ENCODE results near the gene GPATCH2L. TPM values are rescaled to one million over a fixed set of nuclear protein-coding genes. Genes with fewer than 3 reads are reported as not detected.

Gene GPATCH2L
- total and polyA plus RNA-seq, 2 donors (not counting 1 experiment from before 2014, with no cell fraction given): 19.4 to 50.5 TPM

DNA sequence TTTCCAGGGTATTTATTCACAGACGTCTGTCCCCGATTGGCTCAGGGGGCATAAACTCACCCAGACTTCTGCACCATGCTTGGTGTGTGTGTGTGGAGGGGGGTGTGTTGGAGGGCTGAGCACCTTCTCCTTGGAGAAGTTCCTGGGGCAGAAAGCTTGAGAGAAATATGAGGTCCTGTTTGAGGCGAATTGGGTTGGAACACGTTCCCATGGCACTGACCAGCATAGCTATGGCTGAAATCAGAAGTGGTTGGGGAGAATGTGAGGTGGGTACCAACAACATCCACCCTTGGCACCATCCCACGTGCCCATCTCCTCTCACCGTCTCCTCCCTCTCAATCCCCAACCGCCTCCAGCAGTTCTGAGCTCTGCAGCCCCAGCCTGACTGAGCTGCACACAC is 16.0 kb upstream of the GPATCH2L start:
- peaks cover 35% of the 10 kb centered on the region for H3K27me3 ChIP-seq (ENCODE audit: control insufficient read depth, insufficient read depth, low read length)

DNA sequence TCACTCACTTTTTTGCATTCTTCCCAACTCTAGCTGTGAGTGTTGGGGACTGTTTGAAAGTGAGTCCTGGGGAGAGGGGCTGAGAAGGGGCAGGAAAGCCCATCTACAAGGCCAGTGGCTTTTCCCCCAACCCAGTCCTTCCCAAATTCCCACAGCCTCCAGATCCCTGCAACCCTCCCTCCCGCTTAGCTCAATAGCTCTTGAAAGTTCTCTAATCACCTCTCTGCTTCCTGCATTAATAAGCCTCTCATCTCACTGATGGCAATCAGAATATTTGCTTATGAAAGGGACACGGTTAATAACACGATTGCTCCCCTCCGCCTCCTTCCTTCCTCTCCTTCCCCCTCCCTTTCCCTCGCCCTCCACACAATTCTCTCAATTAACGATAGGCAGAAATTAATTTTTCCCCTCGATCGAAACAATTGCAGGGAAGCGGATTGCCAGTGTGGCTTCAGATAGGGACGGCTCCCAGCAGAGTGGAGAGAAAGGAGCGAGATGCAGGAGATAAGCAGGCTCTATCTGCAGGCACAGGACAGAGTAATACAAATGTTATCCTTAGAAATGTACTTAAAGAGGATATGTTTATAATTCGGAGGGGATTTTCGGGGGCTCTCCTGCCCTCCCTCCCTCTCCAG is 15.1 kb upstream of the GPATCH2L start:
- Histone ChIP-seq H3K79me2 (ENCODE audit: control insufficient read depth, insufficient read depth, low read length) (no peaks in the 10 kb centered on the region), H3K27ac (ENCODE audit: insufficient read depth, low read length) (no peak overlapping the region), H2AFZ (ENCODE audit: low read length) (no peak overlapping the region), H3K4me1 (ENCODE audit: control insufficient read depth, extremely low read depth, insufficient read depth, low read length) (no peaks in the 10 kb centered on the region), H3K9me3 (ENCODE audit: control insufficient read depth, insufficient read depth, low read depth, low read length) (no peaks in the 10 kb centered on the region), H3K36me3 (ENCODE audit: control insufficient read depth, insufficient read depth, low read length) (no peaks in the 10 kb centered on the region), H3K9ac (ENCODE audit: insufficient read depth, low read length) (no peak overlapping the region), H4K20me1 (ENCODE audit: control insufficient read depth, extremely low read depth, insufficient read depth, low read length) (no peaks in the 10 kb centered on the region), H3K27me3 (ENCODE audit: control insufficient read depth, insufficient read depth, low read length) (peaks cover 33% of the 10 kb centered on the region), H3K4me2 (ENCODE audit: extremely low read depth, insufficient read depth, low read length) (no peak overlapping the region), H3K4me3 (replicated peaks in 1 of 4; ENCODE audit: control extremely low read depth in 1 of 4, insufficient read depth in 1 of 4, low read depth in 3 of 4, low read length in 4 of 4) (no peak overlapping the region)
- no peak for DNase-seq (ENCODE audit: low read depth in 2 of 2)
- TF ChIP-seq EZH2 (IDR thresholded peaks at IDR 0.05; ENCODE audit: low read length, missing control alignments): no peak
- TF ChIP-seq, protein P1, sequence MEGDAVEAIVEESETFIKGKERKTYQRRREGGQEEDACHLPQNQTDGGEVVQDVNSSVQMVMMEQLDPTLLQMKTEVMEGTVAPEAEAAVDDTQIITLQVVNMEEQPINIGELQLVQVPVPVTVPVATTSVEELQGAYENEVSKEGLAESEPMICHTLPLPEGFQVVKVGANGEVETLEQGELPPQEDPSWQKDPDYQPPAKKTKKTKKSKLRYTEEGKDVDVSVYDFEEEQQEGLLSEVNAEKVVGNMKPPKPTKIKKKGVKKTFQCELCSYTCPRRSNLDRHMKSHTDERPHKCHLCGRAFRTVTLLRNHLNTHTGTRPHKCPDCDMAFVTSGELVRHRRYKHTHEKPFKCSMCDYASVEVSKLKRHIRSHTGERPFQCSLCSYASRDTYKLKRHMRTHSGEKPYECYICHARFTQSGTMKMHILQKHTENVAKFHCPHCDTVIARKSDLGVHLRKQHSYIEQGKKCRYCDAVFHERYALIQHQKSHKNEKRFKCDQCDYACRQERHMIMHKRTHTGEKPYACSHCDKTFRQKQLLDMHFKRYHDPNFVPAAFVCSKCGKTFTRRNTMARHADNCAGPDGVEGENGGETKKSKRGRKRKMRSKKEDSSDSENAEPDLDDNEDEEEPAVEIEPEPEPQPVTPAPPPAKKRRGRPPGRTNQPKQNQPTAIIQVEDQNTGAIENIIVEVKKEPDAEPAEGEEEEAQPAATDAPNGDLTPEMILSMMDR (conservative IDR thresholded peaks at IDR 0.05 in 1 of 2, IDR thresholded peaks at IDR 0.05 in 1 of 2; ENCODE audit: low read depth in 1 of 2, low read length in 2 of 2): no peak

More for the DNA sequence above, 16.0 kb upstream of the GPATCH2L start:
- Histone ChIP-seq H3K4me1 (ENCODE audit: control insufficient read depth, extremely low read depth, insufficient read depth, low read length) (no peaks in the 10 kb centered on the region), H3K27ac (ENCODE audit: insufficient read depth, low read length) (no peak overlapping the region), H3K4me3 (replicated peaks in 1 of 4; ENCODE audit: control extremely low read depth in 1 of 4, insufficient read depth in 1 of 4, low read depth in 3 of 4, low read length in 4 of 4) (no peak overlapping the region), H3K79me2 (ENCODE audit: control insufficient read depth, insufficient read depth, low read length) (no peaks in the 10 kb centered on the region), H2AFZ (ENCODE audit: low read length) (no peak overlapping the region), H3K9ac (ENCODE audit: insufficient read depth, low read length) (no peak overlapping the region), H4K20me1 (ENCODE audit: control insufficient read depth, extremely low read depth, insufficient read depth, low read length) (no peaks in the 10 kb centered on the region), H3K4me2 (ENCODE audit: extremely low read depth, insufficient read depth, low read length) (no peak overlapping the region), H3K9me3 (ENCODE audit: control insufficient read depth, insufficient read depth, low read depth, low read length) (no peaks in the 10 kb centered on the region), H3K36me3 (ENCODE audit: control insufficient read depth, insufficient read depth, low read length) (no peaks in the 10 kb centered on the region)
- DNase-seq (ENCODE audit: low read depth in 2 of 2): no peak
- TF ChIP-seq, protein P1 (conservative IDR thresholded peaks at IDR 0.05 in 1 of 2, IDR thresholded peaks at IDR 0.05 in 1 of 2; ENCODE audit: low read depth in 1 of 2, low read length in 2 of 2): no peak
- TF ChIP-seq EZH2 (IDR thresholded peaks at IDR 0.05; ENCODE audit: low read length, missing control alignments): no peak

DNA sequence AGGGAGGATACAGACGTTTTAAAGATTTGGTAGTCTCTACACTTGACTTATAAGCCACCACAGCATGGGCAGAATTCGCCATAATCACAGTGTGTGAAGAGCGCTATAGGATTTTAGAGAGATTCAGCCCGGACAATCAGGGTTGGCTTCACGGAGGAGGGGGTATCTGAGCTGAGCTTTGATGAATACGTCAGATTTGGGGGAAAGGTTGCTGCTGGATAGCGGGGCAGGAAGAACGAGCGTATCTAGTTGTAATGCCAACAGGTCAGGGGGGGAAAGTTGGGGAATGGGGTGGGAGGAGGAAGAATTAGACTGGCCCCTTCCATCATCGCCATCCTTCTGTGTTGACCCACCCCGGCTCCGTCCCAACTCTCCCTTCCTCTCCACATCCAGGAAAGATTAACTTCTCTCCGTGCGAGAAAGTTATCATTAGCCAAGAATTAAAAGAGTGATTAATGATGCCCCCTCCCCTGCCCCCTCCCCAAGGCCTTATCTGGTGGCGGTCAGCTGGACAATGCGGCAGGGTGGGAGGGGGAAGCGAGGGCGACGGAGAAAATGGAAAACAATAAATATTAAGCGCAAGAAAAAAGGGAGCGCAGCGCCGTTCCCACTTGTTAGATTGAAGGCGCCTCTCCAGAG is 13.5 kb upstream of the GPATCH2L start:
- Histone ChIP-seq H3K36me3 (ENCODE audit: control insufficient read depth, insufficient read depth, low read length) (no peaks in the 10 kb centered on the region), H3K27me3 (ENCODE audit: control insufficient read depth, insufficient read depth, low read length) (peaks cover 28% of the 10 kb centered on the region), H2AFZ (ENCODE audit: low read length) (no peak overlapping the region), H3K4me3 (replicated peaks in 1 of 4; ENCODE audit: control extremely low read depth in 1 of 4, insufficient read depth in 1 of 4, low read depth in 3 of 4, low read length in 4 of 4) (peak overlapping the region in 1 of 4 experiments; percentile 14), H3K4me1 (ENCODE audit: control insufficient read depth, extremely low read depth, insufficient read depth, low read length) (no peaks in the 10 kb centered on the region), H3K9ac (ENCODE audit: insufficient read depth, low read length) (no peak overlapping the region), H4K20me1 (ENCODE audit: control insufficient read depth, extremely low read depth, insufficient read depth, low read length) (no peaks in the 10 kb centered on the region), H3K27ac (ENCODE audit: insufficient read depth, low read length) (no peak overlapping the region), H3K4me2 (ENCODE audit: extremely low read depth, insufficient read depth, low read length) (no peak overlapping the region), H3K9me3 (ENCODE audit: control insufficient read depth, insufficient read depth, low read depth, low read length) (no peaks in the 10 kb centered on the region), H3K79me2 (ENCODE audit: control insufficient read depth, insufficient read depth, low read length) (no peaks in the 10 kb centered on the region)
- no peak for DNase-seq (ENCODE audit: low read depth in 2 of 2)
- TF ChIP-seq, protein P1 (conservative IDR thresholded peaks at IDR 0.05 in 1 of 2, IDR thresholded peaks at IDR 0.05 in 1 of 2; ENCODE audit: low read depth in 1 of 2, low read length in 2 of 2): no peak
- TF ChIP-seq EZH2 (IDR thresholded peaks at IDR 0.05; ENCODE audit: low read length, missing control alignments): no peak
